Neural cell (in vitro differentiated cells): ENCODE results near the gene SND1. TPM values are rescaled to one million over a fixed set of nuclear protein-coding genes. Genes with fewer than 3 reads are reported as not detected.

Experiments used
- H2AFZ ChIP-seq: fragments of 200-600, 300-800 bp; sonication (generic), shearing (Covaris generic); 2 replicates; pipeline ENCODE4 v1.6.0; 2014; ENCODE audit warnings: low read depth, mild to moderate bottlenecking, antibody characterized with exemption, low read length, moderate library complexity
- H3F3A ChIP-seq: fragments of 200-600 bp; shearing (Covaris generic); 2 replicates; pipeline ENCODE4 v1.6.1; 2016; ENCODE audit warnings: mild to moderate bottlenecking, moderate library complexity, mixed read lengths, antibody characterized with exemption, low read length; ENCODE audit not compliant: insufficient read depth, poor library complexity, severe bottlenecking
- H3K27ac ChIP-seq: fragments of 200-600, 300-800 bp; sonication (generic), shearing (Covaris generic); 2 replicates; pipeline ENCODE4 v1.5.1; 2014; ENCODE audit warnings: mild to moderate bottlenecking, low read length, moderate library complexity
- H3K27me3 ChIP-seq: fragments of 300-800, 200-600 bp; sonication (generic), shearing (Covaris generic); 2 replicates; pipeline ENCODE4 v1.6.0; 2014; ENCODE audit warnings: mild to moderate bottlenecking, low read depth, low read length, moderate library complexity; ENCODE audit not compliant: insufficient read depth
- H3K36me3 ChIP-seq: fragments of 300-800, 200-600 bp; sonication (generic), shearing (Covaris generic); 2 replicates; pipeline ENCODE4 v1.5.1; 2014; ENCODE audit warnings: mild to moderate bottlenecking, antibody characterized with exemption, low read length, moderate library complexity; ENCODE audit not compliant: insufficient read depth
- H3K4me2 ChIP-seq: fragments of 300-800, 200-600 bp; sonication (generic), shearing (Covaris generic); 2 replicates; pipeline ENCODE4 v1.6.0; 2014; ENCODE audit warnings: mild to moderate bottlenecking, low read length
- H3K4me3 ChIP-seq: fragments of 300-800, 200-600 bp; sonication (generic), shearing (Covaris generic); 2 replicates; pipeline ENCODE4 v1.5.1; 2014; ENCODE audit warnings: mild to moderate bottlenecking, low read length, moderate library complexity
- H3K79me2 ChIP-seq: fragments of 200-600 bp; shearing (Covaris generic); replicated peaks from 2 replicates; pipeline ENCODE4 v1.6.0; 2014; ENCODE audit warnings: mild to moderate bottlenecking, low read length, moderate library complexity; ENCODE audit not compliant: insufficient read depth
- H3K9ac ChIP-seq: fragments of 300-800, 200-600 bp; sonication (generic), shearing (Covaris generic); 2 replicates; pipeline ENCODE4 v1.6.1; 2016; ENCODE audit warnings: mild to moderate bottlenecking, low read length, mixed read lengths
- H3K9me2 ChIP-seq: fragments of 200-600 bp; shearing (Covaris generic); 2 replicates; pipeline ENCODE4 v1.6.1; 2016; ENCODE audit warnings: mild to moderate bottlenecking, low read length, mixed read lengths; ENCODE audit not compliant: insufficient read depth
- H3K9me3 ChIP-seq: fragments of 200-600, 300-800 bp; sonication (generic), shearing (Covaris generic); 2 replicates; pipeline ENCODE4 v1.6.1; 2016; ENCODE audit warnings: mild to moderate bottlenecking, mixed run types, low read length, moderate library complexity, mixed read lengths
- H4K20me1 ChIP-seq: fragments of 200-600 bp; shearing (Covaris generic); 2 replicates; pipeline ENCODE4 v1.6.1; 2016; ENCODE audit warnings: mild to moderate bottlenecking, mixed run types; ENCODE audit not compliant: insufficient read depth
- CTCF ChIP-seq: fragments of 450-650 bp; IDR thresholded peaks from 2 replicates; pipeline ENCODE4 v1.5.1; 2014; ENCODE audit warnings: antibody characterized with exemption, mild to moderate bottlenecking, moderate library complexity; ENCODE audit not compliant: poor library complexity, severe bottlenecking
- EP300 ChIP-seq: fragments of 450-650 bp; conservative IDR thresholded peaks from 2 replicates; pipeline ENCODE4 v1.6.1; 2014; ENCODE audit warnings: antibody characterized with exemption, mild to moderate bottlenecking, moderate library complexity; ENCODE audit not compliant: poor library complexity, severe bottlenecking
- EZH2 ChIP-seq: fragments of 200-600, 300-800 bp; shearing (Covaris generic), sonication (generic); IDR thresholded peaks from 2 replicates; pipeline ENCODE4 v1.6.1; 2014; ENCODE audit warnings: antibody characterized with exemption, low read length, borderline replicate concordance, mild to moderate bottlenecking; ENCODE audit not compliant: insufficient read depth, poor library complexity, severe bottlenecking
- MXI1 ChIP-seq: fragments of 450-650 bp; conservative IDR thresholded peaks from 2 replicates; pipeline ENCODE4 v1.6.1; 2014; ENCODE audit warnings: antibody characterized with exemption, mild to moderate bottlenecking; ENCODE audit not compliant: poor library complexity, severe bottlenecking
- POLR2AphosphoS5 ChIP-seq: IDR thresholded peaks from 2 replicates; pipeline ENCODE4 v1.6.1; 2012
- RAD21 ChIP-seq: fragments of 450-650 bp; conservative IDR thresholded peaks from 2 replicates; pipeline ENCODE4 v1.6.1; 2014; ENCODE audit warnings: antibody characterized with exemption, mild to moderate bottlenecking, moderate library complexity
- REST ChIP-seq: IDR thresholded peaks from 2 replicates; pipeline ENCODE4 v1.6.1; 2012; ENCODE audit warnings: borderline replicate concordance
- SMC3 ChIP-seq: fragments of 450-650 bp; conservative IDR thresholded peaks from 2 replicates; pipeline ENCODE4 v1.6.1; 2014; ENCODE audit warnings: antibody characterized with exemption, mild to moderate bottlenecking, moderate library complexity; ENCODE audit not compliant: poor library complexity
- TAF1 ChIP-seq: IDR thresholded peaks from 2 replicates; pipeline ENCODE4 v1.6.1; 2012; ENCODE audit warnings: low read depth
- polyA plus RNA-seq: library from polyadenylated mRNA; depleted of rRNA; stranded (reverse); fragments of >200 nt; gene quantifications from 2 replicates; pipeline ENCODE4 v1.2.3, GENCODE V29; 2014

The SND1 gene
- polyA plus RNA-seq, 1 donor from 2014 or later = 37.4 TPM

- Histone ChIP-seq H2AFZ (no peak overlapping the region), H3K4me3 (no peak overlapping the region)
- TF ChIP-seq TAF1 (no peak), SMC3 (no peak), EP300 (no peak)
These were observed 19.6 kb upstream of the SND1 start for GRCh38 chr7:127632276-127632910.

GRCh38 chr7:127635659-127636285 is 16.2 kb upstream of the SND1 start:
- no peak overlapping the region for H3K4me2 ChIP-seq
- no peaks in the 10 kb centered on the region for H3K9me3 ChIP-seq
- no peak for TF ChIP-seq CTCF
- TF ChIP-seq POLR2AphosphoS5 = no peak
- no peak for TF ChIP-seq MXI1
- no peak for TF ChIP-seq EP300
- TF ChIP-seq TAF1 = no peak
- no peak for TF ChIP-seq REST
- TF ChIP-seq SMC3 = no peak
- TF ChIP-seq RAD21 = no peak
- TF ChIP-seq EZH2 = no peak
- no peak overlapping the region for H3K27ac ChIP-seq
- no peaks in the 10 kb centered on the region for H3F3A ChIP-seq
- H3K27me3 ChIP-seq = no peaks in the 10 kb centered on the region
- no peak overlapping the region for H3K4me3 ChIP-seq
- H3K9ac ChIP-seq = no peak overlapping the region
- H3K36me3 ChIP-seq = no peaks in the 10 kb centered on the region
- H3K9me2 ChIP-seq = no peaks in the 10 kb centered on the region
- H2AFZ ChIP-seq = no peak overlapping the region
- no peaks in the 10 kb centered on the region for H4K20me1 ChIP-seq
- H3K79me2 ChIP-seq = no peaks in the 10 kb centered on the region

More at GRCh38 chr7:127632276-127632910, 19.6 kb upstream of the SND1 start:
- Histone ChIP-seq H3K36me3 (no peaks in the 10 kb centered on the region), H3K9me3 (no peaks in the 10 kb centered on the region), H3K27ac (no peak overlapping the region), H3F3A (no peaks in the 10 kb centered on the region), H3K4me2 (no peak overlapping the region), H4K20me1 (no peaks in the 10 kb centered on the region), H3K9me2 (no peaks in the 10 kb centered on the region), H3K9ac (no peak overlapping the region), H3K79me2 (no peaks in the 10 kb centered on the region), H3K27me3 (no peaks in the 10 kb centered on the region)
